NT2/D1 (cell line): Measurements from ENCODE around the gene ZSWIM6.

Experiments used
- YY1 ChIP-seq: IDR thresholded peaks from 2 replicates; pipeline ENCODE4 v1.6.1; 2011; ENCODE audit not compliant: insufficient read length, insufficient read depth
- ZNF274 ChIP-seq: IDR thresholded peaks from 2 replicates; pipeline ENCODE4 v1.6.1; 2011; ENCODE audit warnings: mild to moderate bottlenecking, low read depth, low read length

GRCh38 chr5:61306531-61307131 is 25.4 kb upstream of the ZSWIM6 start:
- TF ChIP-seq YY1 (no peak), ZNF274 (no peak)
